ENCODE data around the gene SZT2.
"Not testable (repeated sequence)": the region's sequence is repeated elsewhere in the genome, so short reads cannot be mapped to it uniquely, and the experiment has no call there.

The SZT2 gene

GRCh38 chr1:43405219-43405875 lies 15.6 kb downstream of the SZT2 start:
- TF ChIP-seq MYC (IDR thresholded peaks at IDR 0.05; ENCODE audit: low read depth, low read length) (no peak), POLR2A (IDR thresholded peaks at IDR 0.05; ENCODE audit: extremely low read depth, insufficient read length) (no peak), MAX (IDR thresholded peaks at IDR 0.05; ENCODE audit: low read depth, low read length) (no peak), CTCF (IDR thresholded peaks at IDR 0.05; ENCODE audit: low read depth, low read length) (no peak)
- DNase-seq (ENCODE audit: low read depth): no peak
- no peak overlapping the region for H3K4me3 ChIP-seq (ENCODE audit: low read depth, low read length)

- DNase-seq (ENCODE audit: low read depth): no peak
- no peak for TF ChIP-seq CTCF (IDR thresholded peaks at IDR 0.05; ENCODE audit: low read depth, low read length)
- TF ChIP-seq MAX (IDR thresholded peaks at IDR 0.05; ENCODE audit: low read depth, low read length): no peak
- no peak for TF ChIP-seq MYC (IDR thresholded peaks at IDR 0.05; ENCODE audit: low read depth, low read length)
- no peak for TF ChIP-seq POLR2A (IDR thresholded peaks at IDR 0.05; ENCODE audit: extremely low read depth, insufficient read length)
- H3K4me3 ChIP-seq (ENCODE audit: low read depth, low read length): no peak overlapping the region
These were observed 16.2 kb downstream of the SZT2 start for GRCh38 chr1:43405876-43406234.

GRCh38 chr1:43410571-43410970 lies 20.9 kb downstream of the SZT2 start:
- no peak for DNase-seq (ENCODE audit: low read depth)
- TF ChIP-seq MAX (IDR thresholded peaks at IDR 0.05; ENCODE audit: low read depth, low read length) (no peak), POLR2A (IDR thresholded peaks at IDR 0.05; ENCODE audit: extremely low read depth, insufficient read length) (no peak), MYC (IDR thresholded peaks at IDR 0.05; ENCODE audit: low read depth, low read length) (no peak), CTCF (IDR thresholded peaks at IDR 0.05; ENCODE audit: low read depth, low read length) (no peak)
- H3K4me3 ChIP-seq (ENCODE audit: low read depth, low read length): no peak overlapping the region

GRCh38 chr1:43413426-43413825 lies 23.7 kb downstream of the SZT2 start:
- DNase-seq (ENCODE audit: low read depth); H3K4me3 ChIP-seq (ENCODE audit: low read depth, low read length): not testable (repeated sequence)

- peak; percentile 78 for DNase-seq (ENCODE audit: low read depth)
- H3K4me3 ChIP-seq (ENCODE audit: low read depth, low read length): no peak overlapping the region
- TF ChIP-seq CTCF (IDR thresholded peaks at IDR 0.05; ENCODE audit: low read depth, low read length) (peak; percentile 68), POLR2A (IDR thresholded peaks at IDR 0.05; ENCODE audit: extremely low read depth, insufficient read length) (no peak)
These were observed 25.0 kb downstream of the SZT2 start for GRCh38 chr1:43414634-43415223.

GRCh38 chr1:43415901-43416300 lies 26.2 kb downstream of the SZT2 start:
- TF ChIP-seq MYC (IDR thresholded peaks at IDR 0.05; ENCODE audit: low read depth, low read length) (no peak), MAX (IDR thresholded peaks at IDR 0.05; ENCODE audit: low read depth, low read length) (no peak), CTCF (IDR thresholded peaks at IDR 0.05; ENCODE audit: low read depth, low read length) (no peak), POLR2A (IDR thresholded peaks at IDR 0.05; ENCODE audit: extremely low read depth, insufficient read length) (no peak)
- no peak overlapping the region for H3K4me3 ChIP-seq (ENCODE audit: low read depth, low read length)
- no peak for DNase-seq (ENCODE audit: low read depth)

Data from NB4 (cell line).